Kidney (tissue), 14 donors: ENCODE measurements around the gene PRPF31. TPM values are rescaled to one million over a fixed set of nuclear protein-coding genes. Genes with fewer than 3 reads are reported as not detected.
A peak's percentile ranks its signal among the peaks of the same experiment; 100 is the strongest.

ENCODE experiments used
- DNase-seq, 5 donors: peaks; one replicate each; pipeline ENCODE4 v3.0.0-alpha.2; 2013 to 2020
- FAIRE-seq: peaks from 2 replicates; lab custom pipeline; 2012; peaks lifted over from hg19 to GRCh38; lab: Jason Lieb, UNC
- H3K27ac ChIP-seq, 2 donors: one replicate each; pipeline ENCODE4 v1.7.0; 2013; ENCODE audit warnings: low read depth in 2 of 2, low read length in 2 of 2, inconsistent platforms in 1 of 2
- H3K27me3 ChIP-seq: one replicate; pipeline ENCODE4 v1.7.1; 2013; ENCODE audit warnings: low read length, inconsistent platforms; ENCODE audit not compliant: control insufficient read depth, insufficient read depth
- H3K36me3 ChIP-seq, 3 donors: one replicate each; pipeline versions ENCODE4 v1.7.0 to v1.7.1; 2013; ENCODE audit warnings: low read length in 3 of 3, control low read depth in 1 of 3, inconsistent platforms in 1 of 3; ENCODE audit not compliant: insufficient read depth in 3 of 3, control insufficient read depth in 2 of 3
- H3K4me1 ChIP-seq, 3 donors: one replicate each; pipeline versions ENCODE4 v1.7.0 to v1.7.1; 2013; ENCODE audit warnings: low read length in 3 of 3, inconsistent platforms in 1 of 3, low read depth in 1 of 3; ENCODE audit not compliant: control insufficient read depth in 2 of 3, insufficient read depth in 2 of 3
- H3K4me3 ChIP-seq, 3 donors: one replicate each; pipeline versions ENCODE4 v1.7.0 to v1.8.1; 2013; ENCODE audit warnings: low read length in 3 of 3, control low read depth in 1 of 3, inconsistent platforms in 1 of 3
- H3K9ac ChIP-seq, 3 donors: one replicate each; pipeline versions ENCODE4 v1.7.0 to v1.7.1; 2013; ENCODE audit warnings: low read length in 3 of 3, control low read depth in 1 of 3, inconsistent platforms in 1 of 3
- H3K9me3 ChIP-seq, 3 donors: one replicate each; pipeline versions ENCODE4 v1.7.0 to v1.7.1; 2013; ENCODE audit warnings: low read length in 3 of 3, control low read depth in 1 of 3, inconsistent platforms in 1 of 3; ENCODE audit not compliant: control insufficient read depth in 2 of 3, insufficient read depth in 1 of 3
- intact Hi-C: fragments of 100-400 bp; cut with DNase I; formaldehyde crosslinking; loops from one replicate; pipeline ENCODE4 v1.11.1; 2022
- polyA plus RNA-seq: library from polyadenylated mRNA; stranded (reverse); fragments of 350-450 nt; fragmentation: Illumina TruSeq; extraction: RNeasy Lipid Tissue Mini Kit (QIAGEN cat#74804); gene quantifications from one replicate; pipeline ENCODE4 v1.2.3, GENCODE V29; 2014; ENCODE audit warnings: low read depth, low replicate concordance; ENCODE audit not compliant: insufficient read depth
- total RNA-seq: library from RNA; stranded (reverse); fragmentation: NEBNext Ultra II Directional; extraction: Animal tissue kit (Norgen Biotek cat#: 25700); gene quantifications from one replicate; pipeline ENCODE4 v1.2.1, GENCODE V29; 2021
- TF ChIP-seq, protein P1 (sequence below): IDR thresholded peaks from 3 replicates; pipeline ENCODE4 v1.5.1; 2012; ENCODE audit warnings: mild to moderate bottlenecking, moderate library complexity, borderline replicate concordance; ENCODE audit not compliant: insufficient read depth; ENCODE audit errors: extremely low read depth
- donor health status: control.
- donor health status: control.
- donor health status: control.
- donor health status: control.
- donor health status: control.
- donor health status: DM: yes; HTN: yes; CAD: no.
- donor health status: Normal renal cell carcinoma (clear cell type).

PRPF31 gene
- total and polyA plus RNA-seq, 2 donors from 2014 or later = 55.9 to 57.2 TPM

DNA sequence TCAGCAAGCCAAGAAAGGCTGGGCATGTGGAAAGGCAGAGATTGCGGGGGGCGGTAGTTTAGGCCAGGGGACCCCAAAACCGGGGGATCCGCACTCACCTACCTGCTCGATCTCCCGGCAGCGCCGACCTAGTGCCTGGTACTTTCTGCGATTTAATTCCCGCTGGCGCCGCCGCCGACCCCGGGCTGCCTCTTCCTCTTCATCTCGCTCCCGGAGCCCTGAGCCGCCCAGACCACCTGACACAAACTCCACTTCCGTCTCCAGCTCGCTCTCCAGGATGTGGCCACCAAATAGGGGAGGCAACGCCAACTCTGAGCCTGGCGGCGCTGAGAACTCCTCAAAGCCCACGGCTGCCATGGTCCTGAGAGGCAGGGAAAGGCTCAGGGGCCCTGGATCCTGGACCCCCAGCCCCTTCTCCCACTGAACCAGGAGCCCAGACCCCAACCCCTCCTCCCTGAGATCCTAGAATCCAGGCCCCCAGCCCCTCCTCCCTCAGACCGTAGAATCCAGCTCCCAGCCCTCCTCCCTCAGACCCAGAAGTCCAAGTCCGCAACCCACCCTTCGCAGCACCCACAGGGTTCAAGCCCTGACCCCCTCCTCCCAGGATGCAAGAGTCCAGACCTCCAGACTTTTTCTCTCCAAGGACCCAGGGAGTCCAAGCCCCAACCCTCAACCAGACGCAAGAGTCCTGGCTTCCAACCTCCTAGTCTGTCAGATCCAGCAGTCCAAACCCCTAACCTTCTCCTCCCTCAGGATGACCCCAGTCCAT is 1.0 kb upstream of the PRPF31 start:
- no peak for FAIRE-seq
- H3K4me1 ChIP-seq = peaks cover 0 to 17% (median 0%) of the 10 kb centered on the region in 3 donors
- H3K36me3 ChIP-seq = peaks cover 0 to 8% (median 0%) of the 10 kb centered on the region in 3 donors
- H3K27me3 ChIP-seq = no peaks in the 10 kb centered on the region
- peak in 4 of 5 donors; percentile 25 to 85 (median 59) for DNase-seq
- intact Hi-C loops = no loop called here
- peak overlapping the region; percentile 68 to 96 (median 79) for H3K9ac ChIP-seq
- H3K9me3 ChIP-seq = no peaks in the 10 kb centered on the region
- peak overlapping the region; percentile 93 to 99 (median 94) for H3K4me3 ChIP-seq
- TF ChIP-seq, protein P1, sequence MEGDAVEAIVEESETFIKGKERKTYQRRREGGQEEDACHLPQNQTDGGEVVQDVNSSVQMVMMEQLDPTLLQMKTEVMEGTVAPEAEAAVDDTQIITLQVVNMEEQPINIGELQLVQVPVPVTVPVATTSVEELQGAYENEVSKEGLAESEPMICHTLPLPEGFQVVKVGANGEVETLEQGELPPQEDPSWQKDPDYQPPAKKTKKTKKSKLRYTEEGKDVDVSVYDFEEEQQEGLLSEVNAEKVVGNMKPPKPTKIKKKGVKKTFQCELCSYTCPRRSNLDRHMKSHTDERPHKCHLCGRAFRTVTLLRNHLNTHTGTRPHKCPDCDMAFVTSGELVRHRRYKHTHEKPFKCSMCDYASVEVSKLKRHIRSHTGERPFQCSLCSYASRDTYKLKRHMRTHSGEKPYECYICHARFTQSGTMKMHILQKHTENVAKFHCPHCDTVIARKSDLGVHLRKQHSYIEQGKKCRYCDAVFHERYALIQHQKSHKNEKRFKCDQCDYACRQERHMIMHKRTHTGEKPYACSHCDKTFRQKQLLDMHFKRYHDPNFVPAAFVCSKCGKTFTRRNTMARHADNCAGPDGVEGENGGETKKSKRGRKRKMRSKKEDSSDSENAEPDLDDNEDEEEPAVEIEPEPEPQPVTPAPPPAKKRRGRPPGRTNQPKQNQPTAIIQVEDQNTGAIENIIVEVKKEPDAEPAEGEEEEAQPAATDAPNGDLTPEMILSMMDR = no peak
- H3K27ac ChIP-seq = no peak overlapping the region

DNA sequence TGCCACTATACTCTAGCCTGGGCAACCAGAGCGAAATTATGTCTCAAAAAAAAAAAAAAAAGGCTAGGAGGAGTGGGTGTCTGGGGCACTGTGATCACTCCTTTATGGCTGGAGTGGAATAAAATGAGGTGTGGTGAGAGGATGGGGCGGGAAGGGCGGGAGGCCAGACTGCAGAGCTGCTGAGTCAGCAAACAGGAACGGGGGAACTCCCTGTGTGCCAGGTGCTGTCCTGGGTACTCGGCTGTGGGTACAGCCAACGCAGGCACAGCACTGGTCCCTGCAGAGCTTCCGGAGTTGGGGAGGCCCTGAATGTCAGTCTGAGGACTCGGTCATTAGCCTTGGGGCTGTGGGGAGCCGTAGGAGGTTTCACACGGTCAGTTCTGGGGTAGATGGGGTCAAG is 5.7 kb downstream of the PRPF31 start:
- Histone ChIP-seq H3K9me3 (no peaks in the 10 kb centered on the region), H3K4me1 (peaks cover 0 to 6% (median 0%) of the 10 kb centered on the region in 3 donors), H3K36me3 (peaks cover 0 to 38% (median 27%) of the 10 kb centered on the region in 3 donors), H3K4me3 (no peak overlapping the region), H3K9ac (no peak overlapping the region), H3K27me3 (no peaks in the 10 kb centered on the region), H3K27ac (no peak overlapping the region)
- TF ChIP-seq, protein P1 = no peak
- FAIRE-seq (no peak), DNase-seq (no peak)
- intact Hi-C loops = no loop called here

DNA sequence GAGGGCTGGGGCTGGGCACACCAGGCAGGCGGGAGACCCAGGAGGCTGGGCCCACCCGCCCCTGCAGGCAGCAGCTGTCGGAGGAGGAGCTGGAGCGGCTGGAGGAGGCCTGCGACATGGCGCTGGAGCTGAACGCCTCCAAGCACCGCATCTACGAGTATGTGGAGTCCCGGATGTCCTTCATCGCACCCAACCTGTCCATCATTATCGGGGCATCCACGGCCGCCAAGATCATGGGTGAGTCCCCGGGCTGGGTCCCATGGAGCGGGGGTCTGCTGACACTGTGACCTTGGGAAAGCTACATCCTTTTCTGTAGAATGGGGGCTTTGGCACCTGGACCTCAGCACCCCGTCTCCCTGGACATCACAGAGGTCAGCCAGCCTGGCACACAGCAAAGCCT is 8.1 kb downstream of the PRPF31 start:
- peak in 1 of 5 donors; percentile 66 for DNase-seq
- no peak overlapping the region for H3K27ac ChIP-seq
- H3K4me1 ChIP-seq = no peaks in the 10 kb centered on the region
- TF ChIP-seq, protein P1 = no peak
- no peaks in the 10 kb centered on the region for H3K9me3 ChIP-seq
- H3K27me3 ChIP-seq = no peaks in the 10 kb centered on the region
- peaks cover 0 to 41% (median 39%) of the 10 kb centered on the region in 3 donors for H3K36me3 ChIP-seq
- no peak overlapping the region for H3K9ac ChIP-seq
- H3K4me3 ChIP-seq = no peak overlapping the region
- no peak for FAIRE-seq
- intact Hi-C loops = no loop called here
